HCT116 (cell line): ENCODE results near the gene CACNA1C.

Experiments
- CEBPB ChIP-seq: IDR thresholded peaks from 2 replicates; pipeline ENCODE4 v1.6.1; 2012; ENCODE audit warnings: low read depth
- ELF1 ChIP-seq: IDR thresholded peaks from 2 replicates; pipeline ENCODE4 v1.6.1; 2012; ENCODE audit warnings: low read depth, borderline replicate concordance
- EZH2 ChIP-seq: fragments of 200-600 bp; sonication (generic); IDR thresholded peaks from 2 replicates; pipeline ENCODE4 v1.6.1; 2017; ENCODE audit warnings: antibody characterized with exemption, mixed run types
- TCF7L2 ChIP-seq: IDR thresholded peaks from 2 replicates; pipeline ENCODE4 v1.7.0; 2011; ENCODE audit warnings: borderline replicate concordance, inconsistent platforms; ENCODE audit not compliant: insufficient read depth, insufficient read length; ENCODE audit errors: extremely low read depth
- TF ChIP-seq, protein P1 (sequence below), 3 experiments: fragments of 200-600 bp in 1 of 3; sonication (generic) in 1 of 3; IDR thresholded peaks in 2 of 3; conservative IDR thresholded peaks in 1 of 3; 2 replicates each; pipeline ENCODE4 v1.5.1; 2012 to 2017; ENCODE audit warnings: low read depth in 2 of 3, low read length in 2 of 3, antibody characterized with exemption in 1 of 3, borderline replicate concordance in 1 of 3, control low read depth in 1 of 3, mild to moderate bottlenecking in 1 of 3, mixed read lengths in 1 of 3, mixed run types in 1 of 3, moderate library complexity in 1 of 3; ENCODE audit not compliant: insufficient read depth in 1 of 3

- TF ChIP-seq EZH2 (no peak), TCF7L2 (no peak), CEBPB (no peak), ELF1 (no peak)
- TF ChIP-seq, protein P1, sequence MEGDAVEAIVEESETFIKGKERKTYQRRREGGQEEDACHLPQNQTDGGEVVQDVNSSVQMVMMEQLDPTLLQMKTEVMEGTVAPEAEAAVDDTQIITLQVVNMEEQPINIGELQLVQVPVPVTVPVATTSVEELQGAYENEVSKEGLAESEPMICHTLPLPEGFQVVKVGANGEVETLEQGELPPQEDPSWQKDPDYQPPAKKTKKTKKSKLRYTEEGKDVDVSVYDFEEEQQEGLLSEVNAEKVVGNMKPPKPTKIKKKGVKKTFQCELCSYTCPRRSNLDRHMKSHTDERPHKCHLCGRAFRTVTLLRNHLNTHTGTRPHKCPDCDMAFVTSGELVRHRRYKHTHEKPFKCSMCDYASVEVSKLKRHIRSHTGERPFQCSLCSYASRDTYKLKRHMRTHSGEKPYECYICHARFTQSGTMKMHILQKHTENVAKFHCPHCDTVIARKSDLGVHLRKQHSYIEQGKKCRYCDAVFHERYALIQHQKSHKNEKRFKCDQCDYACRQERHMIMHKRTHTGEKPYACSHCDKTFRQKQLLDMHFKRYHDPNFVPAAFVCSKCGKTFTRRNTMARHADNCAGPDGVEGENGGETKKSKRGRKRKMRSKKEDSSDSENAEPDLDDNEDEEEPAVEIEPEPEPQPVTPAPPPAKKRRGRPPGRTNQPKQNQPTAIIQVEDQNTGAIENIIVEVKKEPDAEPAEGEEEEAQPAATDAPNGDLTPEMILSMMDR (IDR thresholded peaks at IDR 0.05 in 2 of 3, conservative IDR thresholded peaks at IDR 0.05 in 1 of 3; ENCODE audit: borderline replicate concordance in 1 of 3, insufficient read depth in 1 of 3, low read depth in 2 of 3, low read length in 2 of 3) = no peak
Observed at GRCh38 chr12:2029851-2030250, 22.9 kb upstream of the CACNA1C start.
